H1 (cell line): ENCODE measurements around the gene MMS19. TPM values are rescaled to one million over a fixed set of nuclear protein-coding genes. Genes with fewer than 3 reads are reported as not detected.

Source experiments
- CTCF ChIA-PET: fragments of 300-600 bp; sonication (Branson Sonifier 250); formaldehyde crosslinking; loops from one replicate; lab custom pipeline; 2021; ENCODE audit not compliant: partially characterized antibody; lab: Charles Lee
- POLR2A ChIA-PET: fragments of 300-600 bp; sonication (Branson Sonifier 250); formaldehyde crosslinking; loops from one replicate; lab custom pipeline; 2021; ENCODE audit warnings: inconsistent platforms; ENCODE audit not compliant: partially characterized antibody; lab: Charles Lee
- DNase-seq, 2 experiments: peaks; one replicate each; pipeline versions ENCODE4 v3.0.0 to v3.0.0-alpha.2; 2010 to 2022; ENCODE audit warnings: low spot score in 2 of 2, low read depth in 1 of 2, mixed read lengths in 1 of 2
- FAIRE-seq: peaks from 2 replicates; lab custom pipeline; 2011; peaks lifted over from hg19 to GRCh38; lab: Jason Lieb, UNC
- H2AFZ ChIP-seq: 2 replicates; pipeline ENCODE4 v1.8.1; 2012; ENCODE audit warnings: low read length, inconsistent platforms
- H2AK5ac ChIP-seq: 2 replicates; pipeline ENCODE4 v1.6.1; 2013; ENCODE audit warnings: low read depth, low read length
- H2BK120ac ChIP-seq: replicated peaks from 2 replicates; pipeline ENCODE3; 2013; ENCODE audit warnings: low read depth, low read length, inconsistent platforms
- H2BK12ac ChIP-seq: 2 replicates; pipeline ENCODE4 v1.6.1; 2013; ENCODE audit warnings: low read depth, low read length
- H2BK15ac ChIP-seq: 2 replicates; pipeline ENCODE4 v1.6.1; 2013; ENCODE audit warnings: low read length
- H2BK20ac ChIP-seq: 2 replicates; pipeline ENCODE4 v1.6.1; 2013; ENCODE audit warnings: low read length
- H2BK5ac ChIP-seq: 2 replicates; pipeline ENCODE4 v1.6.1; 2013; ENCODE audit warnings: low read depth, low read length
- H3K14ac ChIP-seq: 2 replicates; pipeline ENCODE4 v1.6.1; 2013; ENCODE audit warnings: inconsistent platforms; ENCODE audit not compliant: insufficient read length
- H3K18ac ChIP-seq: 2 replicates; pipeline ENCODE4 v1.6.1; 2013; ENCODE audit warnings: low read length; ENCODE audit errors: extremely low read depth
- H3K23ac ChIP-seq: 2 replicates; pipeline ENCODE4 v1.6.1; 2013; ENCODE audit warnings: inconsistent platforms; ENCODE audit not compliant: insufficient read length
- H3K23me2 ChIP-seq: 2 replicates; pipeline ENCODE4 v1.6.1; 2013; ENCODE audit warnings: low read depth, low read length
- H3K27ac ChIP-seq: 2 replicates; pipeline ENCODE4 v1.6.1; 2011; ENCODE audit warnings: low read depth, low read length, inconsistent platforms
- H3K27me3 ChIP-seq, 4 experiments: replicated peaks in 1 of 4; 1 replicate in 1 of 4; 2 replicates in 3 of 4; pipeline versions ENCODE4 v1.6.1 to v1.8.1; 2011 to 2013; ENCODE audit warnings: low read length in 3 of 4, mild to moderate bottlenecking in 3 of 4, inconsistent platforms in 2 of 4, mixed read lengths in 2 of 4, moderate library complexity in 1 of 4; ENCODE audit not compliant: control insufficient read depth in 3 of 4, insufficient read depth in 3 of 4; ENCODE audit errors: extremely low read depth in 1 of 4
- H3K36me3 ChIP-seq, 4 experiments: 2 replicates each; pipeline versions ENCODE4 v1.6.1 to v1.8.1; 2011 to 2013; ENCODE audit warnings: mild to moderate bottlenecking in 4 of 4, low read length in 3 of 4, moderate library complexity in 2 of 4, control low read depth in 1 of 4, inconsistent platforms in 1 of 4; ENCODE audit not compliant: insufficient read depth in 4 of 4, control insufficient read depth in 2 of 4
- H3K4ac ChIP-seq: replicated peaks from 2 replicates; pipeline ENCODE3; 2013; ENCODE audit warnings: low read length, low read depth, mixed read lengths, inconsistent platforms; ENCODE audit not compliant: insufficient read length
- H3K4me1 ChIP-seq, 4 experiments: replicated peaks in 1 of 4; 1 replicate in 1 of 4; 2 replicates in 3 of 4; pipeline versions ENCODE4 v1.6.1 to v1.8.1; 2011 to 2013; ENCODE audit warnings: low read length in 3 of 4, inconsistent platforms in 2 of 4, mixed read lengths in 1 of 4; ENCODE audit not compliant: insufficient read depth in 4 of 4, control insufficient read depth in 3 of 4
- H3K4me2 ChIP-seq, 2 experiments: 2 replicates each; pipeline versions ENCODE4 v1.6.1 to v1.8.1; 2011 to 2013; ENCODE audit warnings: low read depth in 2 of 2, low read length in 2 of 2, control low read depth in 1 of 2, inconsistent platforms in 1 of 2, mild to moderate bottlenecking in 1 of 2; ENCODE audit not compliant: insufficient read depth in 1 of 2
- H3K4me3 ChIP-seq, 4 experiments: fragments of 200-600, 300-600 bp in 1 of 4; sonication (generic), shearing (Covaris generic), sonication (Bioruptor Twin) in 1 of 4; 2 replicates each; pipeline versions ENCODE4 v1.5.1 to v1.8.1; 2011 to 2016; ENCODE audit warnings: low read length in 4 of 4, low read depth in 3 of 4, control low read depth in 2 of 4, inconsistent platforms in 2 of 4, mild to moderate bottlenecking in 2 of 4, mixed read lengths in 1 of 4, moderate library complexity in 1 of 4; ENCODE audit not compliant: insufficient read depth in 2 of 4; ENCODE audit errors: extremely low read depth in 1 of 4
- H3K56ac ChIP-seq: replicated peaks from 2 replicates; pipeline ENCODE3; 2013; ENCODE audit warnings: low read depth, mild to moderate bottlenecking, mixed read lengths, low read length, inconsistent platforms; ENCODE audit not compliant: insufficient read length
- H3K79me1 ChIP-seq: 2 replicates; pipeline ENCODE4 v1.6.1; 2013; ENCODE audit warnings: low read depth, low read length, control low read depth
- H3K79me2 ChIP-seq, 2 experiments: 2 replicates each; pipeline versions ENCODE4 v1.6.1 to v1.8.1; 2012 to 2013; ENCODE audit warnings: low read length in 2 of 2, mild to moderate bottlenecking in 2 of 2, inconsistent platforms in 1 of 2; ENCODE audit not compliant: insufficient read depth in 2 of 2, control insufficient read depth in 1 of 2
- H3K9ac ChIP-seq, 4 experiments: replicated peaks in 1 of 4; 1 replicate in 1 of 4; 2 replicates in 3 of 4; pipeline versions ENCODE4 v1.6.1 to v1.8.1; 2011 to 2013; ENCODE audit warnings: low read depth in 3 of 4, low read length in 3 of 4, control low read depth in 2 of 4, mild to moderate bottlenecking in 2 of 4, moderate library complexity in 2 of 4, inconsistent platforms in 1 of 4; ENCODE audit errors: extremely low read depth in 1 of 4
- H3K9me3 ChIP-seq, 2 experiments: 2 replicates each; pipeline versions ENCODE4 v1.6.1 to v1.8.1; 2012 to 2013; ENCODE audit warnings: mild to moderate bottlenecking in 2 of 2, moderate library complexity in 2 of 2, control low read depth in 1 of 2, inconsistent platforms in 1 of 2, low read depth in 1 of 2, low read length in 1 of 2, mixed read lengths in 1 of 2; ENCODE audit not compliant: insufficient read depth in 2 of 2
- H4K20me1 ChIP-seq, 2 experiments: replicated peaks in 1 of 2; 2 replicates each; pipeline versions ENCODE3 to v1.8.1; 2011 to 2013; ENCODE audit warnings: inconsistent platforms in 2 of 2, low read length in 2 of 2, mild to moderate bottlenecking in 1 of 2; ENCODE audit not compliant: insufficient read depth in 2 of 2, control insufficient read depth in 1 of 2
- H4K5ac ChIP-seq: 2 replicates; pipeline ENCODE4 v1.6.1; 2013; ENCODE audit warnings: low read length, low read depth, mixed read lengths, inconsistent platforms; ENCODE audit not compliant: insufficient read length
- H4K8ac ChIP-seq: 2 replicates; pipeline ENCODE4 v1.8.0; 2013; ENCODE audit warnings: mild to moderate bottlenecking, moderate library complexity, low read length, inconsistent platforms; ENCODE audit not compliant: insufficient read depth; ENCODE audit errors: extremely low read depth
- H4K91ac ChIP-seq: replicated peaks from 2 replicates; pipeline ENCODE3; 2013; ENCODE audit warnings: low read length, mixed read lengths, inconsistent platforms; ENCODE audit not compliant: insufficient read length
- ATF2 ChIP-seq: IDR thresholded peaks from 2 replicates; pipeline ENCODE4 v1.6.1; 2012; ENCODE audit warnings: low read length, inconsistent platforms
- CBX8 ChIP-seq: fragments of 300-800, 300-1000 bp; sonication (generic); IDR thresholded peaks from 2 replicates; pipeline ENCODE4 v1.7.1; 2016; ENCODE audit warnings: low read depth, low read length, borderline replicate concordance
- CEBPB ChIP-seq: IDR thresholded peaks from 2 replicates; pipeline ENCODE4 v1.6.1; 2012; ENCODE audit warnings: low read depth, low read length
- E2F6 ChIP-seq: IDR thresholded peaks from 2 replicates; pipeline ENCODE4 v1.6.1; 2012; ENCODE audit warnings: inconsistent platforms
- MAFK ChIP-seq: IDR thresholded peaks from 2 replicates; pipeline ENCODE4 v1.6.1; 2012; ENCODE audit warnings: low read depth, mild to moderate bottlenecking, improper control_type of control experiment, low read length
- POLR2AphosphoS5 ChIP-seq: IDR thresholded peaks from 2 replicates; pipeline ENCODE4 v1.6.1; 2011; ENCODE audit warnings: low read depth, low read length
- RAD21 ChIP-seq, 2 experiments: IDR thresholded peaks in 1 of 2; conservative IDR thresholded peaks in 1 of 2; 2 replicates each; pipeline ENCODE4 v1.6.1; 2011; ENCODE audit warnings: low read depth in 2 of 2, low read length in 2 of 2, improper control_type of control experiment in 1 of 2, inconsistent platforms in 1 of 2, mild to moderate bottlenecking in 1 of 2, moderate library complexity in 1 of 2
- RFX5 ChIP-seq: IDR thresholded peaks from 2 replicates; pipeline ENCODE4 v1.6.1; 2011; ENCODE audit warnings: low read depth, low read length, improper control_type of control experiment, borderline replicate concordance
- SIN3A ChIP-seq, 2 experiments: IDR thresholded peaks in 1 of 2; conservative IDR thresholded peaks in 1 of 2; 2 replicates each; pipeline ENCODE4 v1.6.1; 2011 to 2012; ENCODE audit warnings: low read length in 2 of 2, improper control_type of control experiment in 1 of 2, low read depth in 1 of 2, mild to moderate bottlenecking in 1 of 2
- SP2 ChIP-seq: IDR thresholded peaks from 2 replicates; pipeline ENCODE4 v1.6.1; 2012; ENCODE audit warnings: mild to moderate bottlenecking, low read length, inconsistent platforms
- WGBS, 2 experiments: shearing (Covaris generic) in 1 of 2; methylation state at CpG; one replicate each; pipeline versions ENCODE4 v1.1.6 to v1.1.7; 2013 to 2015; ENCODE audit warnings: low lambda C conversion rate in 2 of 2, mixed read lengths in 2 of 2, inconsistent platforms in 1 of 2, low coverage in 1 of 2, missing lambda C conversion rate in 1 of 2; ENCODE audit not compliant: insufficient replicate concordance in 2 of 2, insufficient coverage in 1 of 2, insufficient read length in 1 of 2; ENCODE audit errors: extremely low coverage in 1 of 2, missing lambda C conversion rate in 1 of 2; 5-methylcytosine and 5-hydroxymethylcytosine counted together
- polyA plus RNA-seq, 7 experiments: library from polyadenylated mRNA; depleted of rRNA in 3 of 7; stranded (reverse) in 5 of 7; unstranded in 2 of 7; fragments of >200 nt in 5 of 7; fragments of 200-250 nt in 2 of 7; gene quantifications; 1 replicate in 5 of 7; 2 replicates in 1 of 7; 4 replicates in 1 of 7; pipeline versions ENCODE4 v1.2.1 to v1.2.3, GENCODE V29; 2011 to 2013; ENCODE audit warnings: missing spikeins in 2 of 7, mixed read lengths in 2 of 7
- total RNA-seq: library from RNA; stranded (reverse); fragmentation: NEBNext Ultra II Directional; extraction: Animal tissue kit (Norgen Biotek cat#: 25700); gene quantifications from 2 replicates; pipeline ENCODE4 v1.2.1, GENCODE V29; 2021

MMS19 gene
- total and polyA plus RNA-seq, 2 of the 8 experiments (the other 6 are each of a cell fraction or from before 2014, with no cell fraction given): 130 to 221 TPM

GRCh38 chr10:97459933-97460332 is 38.3 kb downstream of the MMS19 start:
- H3K27me3 ChIP-seq: no peaks in the 10 kb centered on the region
- H2AK5ac ChIP-seq: no peak overlapping the region
- H3K79me1 ChIP-seq: no peaks in the 10 kb centered on the region; the same call in 1 of the 2 replicates
- H3K4me1 ChIP-seq: no peaks in the 10 kb centered on the region
- H3K36me3 ChIP-seq: peaks cover 40 to 91% (median 77%) of the 10 kb centered on the region in 4 experiments
- no peak for FAIRE-seq
- H2BK15ac ChIP-seq: no peak overlapping the region
- H3K4ac ChIP-seq: no peak overlapping the region
- ChIA-PET POLR2A (interaction anchor here (0.6 to 12.5 kb wide), 7 partner anchors 7 to 93 kb away, joined by 3 to 105 read pairs (median 5); no protein-coding TSS in a partner anchor), CTCF (interaction anchor here (1.1 to 2.5 kb wide), 4 partner anchors 24 to 112 kb away, joined by 4 to 19 read pairs (median 4); no protein-coding TSS in a partner anchor)
- H4K5ac ChIP-seq: no peak overlapping the region
- DNase-seq: no peak
- WGBS, 2 experiments: 87% methylated on average over 7 of the region's 7 CpGs; no CpG with 5 or more reads in 1 of the 2 experiments
- H3K23me2 ChIP-seq: no peaks in the 10 kb centered on the region
- H2BK5ac ChIP-seq: no peak overlapping the region
- no peak overlapping the region for H2BK20ac ChIP-seq
- peaks cover 0 to 2% of the 10 kb centered on the region in 2 experiments; a peak in 1 of 4 replicates for H3K9me3 ChIP-seq
- no peak overlapping the region for H3K56ac ChIP-seq
- H3K9ac ChIP-seq: no peak overlapping the region
- TF ChIP-seq SIN3A (conservative IDR thresholded peaks at IDR 0.05 in 1 of 2, IDR thresholded peaks at IDR 0.05 in 1 of 2; ENCODE audit: low read depth in 1 of 2, low read length in 2 of 2) (no peak), RAD21 (IDR thresholded peaks at IDR 0.05 in 1 of 2, conservative IDR thresholded peaks at IDR 0.05 in 1 of 2; ENCODE audit: low read depth in 2 of 2, low read length in 2 of 2) (no peak), SP2 (no peak), MAFK (no peak), E2F6 (no peak), CEBPB (no peak), ATF2 (no peak), POLR2AphosphoS5 (no peak), CBX8 (no peak), RFX5 (no peak)
- H2BK120ac ChIP-seq: no peak overlapping the region
- H4K8ac ChIP-seq: no peak overlapping the region
- H3K14ac ChIP-seq: no peak overlapping the region
- no peak overlapping the region for H3K27ac ChIP-seq
- no peak overlapping the region for H3K18ac ChIP-seq
- H2AFZ ChIP-seq: no peak overlapping the region
- H3K4me3 ChIP-seq: no peak overlapping the region
- peaks cover 0 to 6% of the 10 kb centered on the region in 2 experiments for H4K20me1 ChIP-seq
- H2BK12ac ChIP-seq: no peak overlapping the region
- H4K91ac ChIP-seq: no peak overlapping the region
- H3K23ac ChIP-seq: no peak overlapping the region
- H3K79me2 ChIP-seq: no peaks in the 10 kb centered on the region
- no peak overlapping the region for H3K4me2 ChIP-seq
